ENCODE results near the gene RBL1.

RBL1 gene

GRCh38 chr20:37102571-37102970 is 6.8 kb upstream of the RBL1 start:
- no peak overlapping the region for H3K27ac ChIP-seq
- no peak for TF ChIP-seq CTCF (IDR thresholded peaks at IDR 0.05)
- TF ChIP-seq ZFX (IDR thresholded peaks at IDR 0.05; ENCODE audit: borderline replicate concordance) = no peak

GRCh38 chr20:37096415-37097041 is 731 bp upstream of the RBL1 start:
- H3K27ac ChIP-seq = peak overlapping the region; percentile 80
- TF ChIP-seq ZFX (IDR thresholded peaks at IDR 0.05; ENCODE audit: borderline replicate concordance) (no peak), CTCF (IDR thresholded peaks at IDR 0.05) (peak; percentile 1; the same call in 1 of the 2 replicates)

GRCh38 chr20:37095108-37095598 is 644 bp downstream of the RBL1 start:
- TF ChIP-seq CTCF (IDR thresholded peaks at IDR 0.05) (no peak), ZFX (IDR thresholded peaks at IDR 0.05; ENCODE audit: borderline replicate concordance) (no peak)
- peak overlapping the region; percentile 80 for H3K27ac ChIP-seq

- no peak for TF ChIP-seq CTCF (IDR thresholded peaks at IDR 0.05)
- no peak for TF ChIP-seq ZFX (IDR thresholded peaks at IDR 0.05; ENCODE audit: borderline replicate concordance)
- no peak overlapping the region for H3K27ac ChIP-seq
These were observed 5.4 kb downstream of the RBL1 start for GRCh38 chr20:37090407-37090806.

GRCh38 chr20:37081717-37082289 is 14.0 kb downstream of the RBL1 start:
- TF ChIP-seq ZFX (IDR thresholded peaks at IDR 0.05; ENCODE audit: borderline replicate concordance) (no peak), CTCF (IDR thresholded peaks at IDR 0.05) (peak; percentile 37; the same call in 1 of the 2 replicates)
- no peak overlapping the region for H3K27ac ChIP-seq

- TF ChIP-seq ZFX (IDR thresholded peaks at IDR 0.05; ENCODE audit: borderline replicate concordance) (no peak), CTCF (IDR thresholded peaks at IDR 0.05) (no peak)
- H3K27ac ChIP-seq = no peak overlapping the region
These were observed 18.8 kb downstream of the RBL1 start for GRCh38 chr20:37077009-37077408.

Measured in 22Rv1 (cell line).